CD4-positive, alpha-beta T cell treated with Interferon gamma for 1 hour (primary cell): ENCODE results near the gene MRGPRF.
"Not testable (repeated sequence)": the region's sequence is repeated elsewhere in the genome, so short reads cannot be mapped to it uniquely, and the experiment has no call there.

Experiments used
- DNase-seq: peaks from one replicate; pipeline ENCODE4 v3.0.0-alpha.2; 2020

The MRGPRF gene

GRCh38 chr11:69002110-69002569 is 10.9 kb downstream of the MRGPRF start:
- DNase-seq: no peak

GRCh38 chr11:69001243-69002081 is 11.6 kb downstream of the MRGPRF start:
- DNase-seq: no peak

GRCh38 chr11:69000831-69001242 is 12.2 kb downstream of the MRGPRF start:
- no peak for DNase-seq

GRCh38 chr11:69000391-69000790 is 12.7 kb downstream of the MRGPRF start:
- no peak for DNase-seq

- DNase-seq: not testable (repeated sequence)
Measured at GRCh38 chr11:68999748-69000355, 13.2 kb downstream of the MRGPRF start.

- DNase-seq: no peak
Measured at GRCh38 chr11:68999093-68999747, 13.8 kb downstream of the MRGPRF start.

- no peak for DNase-seq
Measured at GRCh38 chr11:68998390-68998911, 14.6 kb downstream of the MRGPRF start.

GRCh38 chr11:68997995-68998348 is 15.1 kb downstream of the MRGPRF start:
- DNase-seq: no peak

- no peak for DNase-seq
Measured at GRCh38 chr11:68997124-68997994, 15.7 kb downstream of the MRGPRF start.

GRCh38 chr11:68996376-68997123 is 16.5 kb downstream of the MRGPRF start:
- no peak for DNase-seq

- DNase-seq: no peak
Measured at GRCh38 chr11:68994894-68995285, 18.2 kb downstream of the MRGPRF start.

GRCh38 chr11:68994161-68994893 is 18.7 kb downstream of the MRGPRF start:
- no peak for DNase-seq

- DNase-seq: no peak
Measured at GRCh38 chr11:68993546-68993945, 19.5 kb downstream of the MRGPRF start.

- DNase-seq: no peak
Measured at GRCh38 chr11:68992743-68993255, 20.2 kb downstream of the MRGPRF start.

GRCh38 chr11:68990995-68991780 is 21.9 kb downstream of the MRGPRF start:
- DNase-seq: no peak

- no peak for DNase-seq
Measured at GRCh38 chr11:68989936-68990606, 23.0 kb downstream of the MRGPRF start.

- no peak for DNase-seq
Measured at GRCh38 chr11:68988491-68988890, 24.6 kb downstream of the MRGPRF start.

GRCh38 chr11:68987211-68987610 is 25.8 kb downstream of the MRGPRF start:
- DNase-seq: no peak

- no peak for DNase-seq
Measured at GRCh38 chr11:68983801-68984200, 29.2 kb downstream of the MRGPRF start.
